ENCODE data around the gene AIMP1.
"Not testable (repeated sequence)": the region's sequence is repeated elsewhere in the genome, so short reads cannot be mapped to it uniquely, and the experiment has no call there.

Gene AIMP1

GRCh38 chr4:106314960-106315359 is 1.4 kb upstream of the AIMP1 start:
- DNase-seq, result no peak

- no peak for DNase-seq
Measured at GRCh38 chr4:106315476-106315967, 828 bp upstream of the AIMP1 start.

- DNase-seq, result no peak
Measured at GRCh38 chr4:106316773-106317409, 541 bp downstream of the AIMP1 start.

- DNase-seq, result no peak
Measured at GRCh38 chr4:106317815-106318214, 1.5 kb downstream of the AIMP1 start.

GRCh38 chr4:106318511-106318910 is 2.2 kb downstream of the AIMP1 start:
- no peak for DNase-seq

- no peak for DNase-seq
Measured at GRCh38 chr4:106320235-106320634, 3.9 kb downstream of the AIMP1 start.

GRCh38 chr4:106321168-106321567 is 4.8 kb downstream of the AIMP1 start:
- DNase-seq, result not testable (repeated sequence)

- not testable (repeated sequence) for DNase-seq
Measured at GRCh38 chr4:106321814-106322213, 5.5 kb downstream of the AIMP1 start.

GRCh38 chr4:106323119-106323518 is 6.8 kb downstream of the AIMP1 start:
- DNase-seq, result no peak

- DNase-seq, result no peak
Measured at GRCh38 chr4:106325800-106326199, 9.4 kb downstream of the AIMP1 start.

- DNase-seq, result no peak
Measured at GRCh38 chr4:106329041-106329618, 12.8 kb downstream of the AIMP1 start.

- no peak for DNase-seq
Measured at GRCh38 chr4:106333186-106333585, 16.8 kb downstream of the AIMP1 start.

GRCh38 chr4:106334741-106335470 is 18.6 kb downstream of the AIMP1 start:
- DNase-seq, result no peak

GRCh38 chr4:106336618-106337017 is 20.3 kb downstream of the AIMP1 start:
- no peak for DNase-seq

GRCh38 chr4:106337916-106338315 is 21.6 kb downstream of the AIMP1 start:
- no peak for DNase-seq

GRCh38 chr4:106338671-106339070 is 22.3 kb downstream of the AIMP1 start:
- no peak for DNase-seq

- no peak for DNase-seq
Measured at GRCh38 chr4:106339431-106339830, 23.1 kb downstream of the AIMP1 start.

- DNase-seq, result no peak
Measured at GRCh38 chr4:106340774-106341173, 24.4 kb downstream of the AIMP1 start.

- DNase-seq, result no peak
Measured at GRCh38 chr4:106343865-106344646, 27.7 kb downstream of the AIMP1 start.

GRCh38 chr4:106344647-106344970 is 28.3 kb downstream of the AIMP1 start:
- no peak for DNase-seq

- no peak for DNase-seq
Measured at GRCh38 chr4:106347167-106347566, 30.8 kb downstream of the AIMP1 start.

- DNase-seq, result no peak
Measured at GRCh38 chr4:106351016-106351415, 34.7 kb downstream of the AIMP1 start.

GRCh38 chr4:106353786-106354185 is 37.4 kb downstream of the AIMP1 start:
- DNase-seq, result no peak

GRCh38 chr4:106355193-106355592 is 38.8 kb downstream of the AIMP1 start:
- DNase-seq, result no peak

Measured in NCI-H524 treated with DMSO at 0.1 percent for 48 hours (cell line).